K562 (cell line): ENCODE measurements around the gene GRIN1.

Experiments used
- CBFB ChIP-seq: sonication (generic); formaldehyde crosslinking; IDR thresholded peaks from 2 replicates; pipeline ENCODE4 v1.4.0; 2020; ENCODE audit warnings: mild to moderate bottlenecking, missing genetic modification reagents
- CTCF ChIP-seq, 3 experiments: IDR thresholded peaks in 2 of 3; conservative IDR thresholded peaks in 1 of 3; 2 replicates each; pipeline ENCODE4 v1.5.1; 2011 to 2012; ENCODE audit warnings: low read length in 3 of 3, mild to moderate bottlenecking in 3 of 3, control low read depth in 2 of 3, improper control_type of control experiment in 1 of 3, inconsistent platforms in 1 of 3, low read depth in 1 of 3, mixed read lengths in 1 of 3, moderate library complexity in 1 of 3; ENCODE audit not compliant: insufficient read depth in 2 of 3
- GABPA ChIP-seq: fragments of 200-800 bp; sonication (Bioruptor generic); conservative IDR thresholded peaks from 2 replicates; pipeline ENCODE4 v1.6.1; 2016; ENCODE audit warnings: low read depth, missing genetic modification characterization, missing compliant biosample characterization
- HNRNPK ChIP-seq: fragments of 200-400 bp; formaldehyde crosslinking; IDR thresholded peaks from one replicate; pipeline ENCODE4 v1.6.1; 2018; ENCODE audit warnings: mild to moderate bottlenecking, low read depth, low read length; ENCODE audit not compliant: poor library complexity, severe bottlenecking
- NCOA6 ChIP-seq: fragments of 450-650 bp; IDR thresholded peaks from 2 replicates; pipeline ENCODE4 v1.6.1; 2017; ENCODE audit warnings: mild to moderate bottlenecking
- ZNF224 ChIP-seq: sonication (generic); formaldehyde crosslinking; IDR thresholded peaks from 2 replicates; pipeline ENCODE4 v1.8.0; 2022; ENCODE audit warnings: mild to moderate bottlenecking, missing genetic modification reagents

GRCh38 chr9:137157618-137158415 lies 18.9 kb downstream of the GRIN1 start:
- TF ChIP-seq HNRNPK (no peak), CTCF (IDR thresholded peaks at IDR 0.05 in 2 of 3, conservative IDR thresholded peaks at IDR 0.05 in 1 of 3; ENCODE audit: insufficient read depth in 2 of 3, low read depth in 1 of 3, low read length in 3 of 3) (no peak), GABPA (tag) (no peak), NCOA6 (no peak), CBFB (CRISPR knock-in tag) (peak; percentile 86), ZNF224 (CRISPR knock-in tag) (no peak)
